ENCODE data around the gene NFX1.
"Not testable (repeated sequence)": the region's sequence is repeated elsewhere in the genome, so short reads cannot be mapped to it uniquely, and the experiment has no call there.

DNA sequence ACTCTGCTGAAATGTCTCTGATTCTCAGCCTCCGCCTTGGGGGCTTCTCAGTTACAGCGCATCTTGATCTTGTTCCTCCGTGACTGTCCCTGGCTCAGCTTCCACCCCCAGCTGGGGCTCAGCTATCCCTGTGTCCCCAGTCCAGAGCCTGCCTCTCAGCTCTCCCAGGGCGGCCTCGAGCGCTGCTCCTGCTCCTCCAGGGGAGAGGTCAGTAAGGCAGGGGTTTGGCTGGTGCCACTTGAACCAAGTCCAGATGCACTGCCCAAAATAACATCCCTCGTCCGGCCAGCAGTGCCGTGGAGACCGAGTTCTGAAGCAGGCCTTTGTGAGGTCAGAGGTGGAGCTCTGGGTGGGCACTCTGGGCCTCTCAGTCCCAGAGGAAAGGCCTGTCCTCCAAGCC, 112.1 kb downstream of the NFX1 start, which contains the start of gene AQP7:
- not testable (repeated sequence) for TF ChIP-seq CTCF, POLR2A (IDR thresholded peaks at IDR 0.05)

All from transverse colon (tissue), 3 donors.